ENCODE data around the gene CFD.

CFD gene

DNA sequence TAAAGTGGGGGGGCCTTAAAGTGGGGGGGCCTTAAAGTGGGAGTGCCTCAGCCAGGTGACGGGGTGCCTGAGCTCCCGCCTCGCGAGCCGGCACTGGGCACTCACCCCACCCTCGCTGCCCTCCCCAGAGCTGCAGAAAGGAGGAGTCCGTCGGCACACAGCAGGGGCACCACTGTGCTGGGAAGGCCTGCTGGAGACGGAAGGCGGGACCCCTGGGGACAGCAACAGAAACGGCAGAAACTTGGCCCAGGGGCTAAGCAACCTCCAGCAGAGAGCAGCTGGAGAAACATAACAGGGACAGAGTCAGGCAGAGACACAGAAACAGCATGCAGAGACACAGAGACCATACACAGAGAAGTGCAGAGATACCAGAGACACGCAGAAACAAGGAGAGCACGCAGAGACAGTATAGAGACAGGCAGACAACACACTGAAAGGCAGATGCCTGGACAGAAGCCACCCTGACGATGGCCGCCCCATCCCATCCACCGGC is 7.9 kb downstream of the CFD start:
- H3K4me2 ChIP-seq (ENCODE audit: low read length) = no peak overlapping the region
- no peaks in the 10 kb centered on the region for H3K9me2 ChIP-seq (replicated peaks; ENCODE audit: control insufficient read depth, low read length)
- H3K4me1 ChIP-seq (ENCODE audit: control insufficient read depth, low read length) = peaks cover 29% of the 10 kb centered on the region
- no peaks in the 10 kb centered on the region for H3K36me3 ChIP-seq (ENCODE audit: control insufficient read depth, low read length)
- no peaks in the 10 kb centered on the region for H3K9me3 ChIP-seq (ENCODE audit: control insufficient read depth, insufficient read depth, low read length)
- TF ChIP-seq, protein P1, sequence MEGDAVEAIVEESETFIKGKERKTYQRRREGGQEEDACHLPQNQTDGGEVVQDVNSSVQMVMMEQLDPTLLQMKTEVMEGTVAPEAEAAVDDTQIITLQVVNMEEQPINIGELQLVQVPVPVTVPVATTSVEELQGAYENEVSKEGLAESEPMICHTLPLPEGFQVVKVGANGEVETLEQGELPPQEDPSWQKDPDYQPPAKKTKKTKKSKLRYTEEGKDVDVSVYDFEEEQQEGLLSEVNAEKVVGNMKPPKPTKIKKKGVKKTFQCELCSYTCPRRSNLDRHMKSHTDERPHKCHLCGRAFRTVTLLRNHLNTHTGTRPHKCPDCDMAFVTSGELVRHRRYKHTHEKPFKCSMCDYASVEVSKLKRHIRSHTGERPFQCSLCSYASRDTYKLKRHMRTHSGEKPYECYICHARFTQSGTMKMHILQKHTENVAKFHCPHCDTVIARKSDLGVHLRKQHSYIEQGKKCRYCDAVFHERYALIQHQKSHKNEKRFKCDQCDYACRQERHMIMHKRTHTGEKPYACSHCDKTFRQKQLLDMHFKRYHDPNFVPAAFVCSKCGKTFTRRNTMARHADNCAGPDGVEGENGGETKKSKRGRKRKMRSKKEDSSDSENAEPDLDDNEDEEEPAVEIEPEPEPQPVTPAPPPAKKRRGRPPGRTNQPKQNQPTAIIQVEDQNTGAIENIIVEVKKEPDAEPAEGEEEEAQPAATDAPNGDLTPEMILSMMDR (IDR thresholded peaks at IDR 0.05; ENCODE audit: low read depth, low read length, poor library complexity, severe bottlenecking) = no peak
- no peak for TF ChIP-seq EZH2phosphoT487 (IDR thresholded peaks at IDR 0.05; ENCODE audit: borderline replicate concordance, low read length)
- H3K79me2 ChIP-seq (ENCODE audit: control insufficient read depth, low read length) = no peaks in the 10 kb centered on the region
- peaks cover 8% of the 10 kb centered on the region; the same call in 1 of the 2 replicates for H3F3A ChIP-seq (ENCODE audit: control insufficient read depth, insufficient read depth)
- H3K27ac ChIP-seq (ENCODE audit: low read depth, low read length) = no peak overlapping the region
- H3K4me3 ChIP-seq (ENCODE audit: low read length) = no peak overlapping the region
- H3K27me3 ChIP-seq (ENCODE audit: control insufficient read depth, low read length) = no peaks in the 10 kb centered on the region
- peaks cover 5% of the 10 kb centered on the region for H4K20me1 ChIP-seq (ENCODE audit: control insufficient read depth, insufficient read depth, low read depth, low read length)

DNA sequence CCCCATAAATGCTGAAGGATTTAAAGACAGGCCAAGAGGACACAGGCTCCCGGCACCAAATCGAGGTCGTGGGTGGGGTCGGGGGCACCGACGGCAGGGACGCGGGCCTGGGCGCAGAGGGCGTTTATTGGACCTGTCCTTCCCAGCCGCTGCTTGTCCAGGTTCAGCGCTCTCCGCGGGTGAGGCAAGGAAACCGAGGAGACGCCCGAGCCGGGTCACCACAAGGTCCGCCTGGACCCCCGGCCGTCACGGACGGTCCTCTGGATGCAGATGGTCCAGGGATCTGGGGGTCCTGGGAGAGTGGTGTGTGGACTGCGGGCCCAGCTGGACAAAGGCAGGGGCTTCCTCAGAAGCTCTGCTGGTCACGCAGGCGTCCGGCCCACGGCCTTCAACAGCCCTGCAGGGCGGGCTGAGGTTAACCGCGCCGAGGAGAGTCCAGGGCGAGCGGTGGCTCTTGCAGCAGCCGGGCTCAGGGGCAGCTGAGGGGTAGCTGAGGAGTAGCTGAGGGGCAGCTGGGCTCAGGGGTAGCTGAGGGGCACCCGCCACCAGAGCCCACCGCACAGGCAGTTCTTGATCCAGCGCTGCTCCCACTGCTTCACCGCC is 8.5 kb downstream of the CFD start:
- TF ChIP-seq, protein P1 (IDR thresholded peaks at IDR 0.05; ENCODE audit: low read depth, low read length, poor library complexity, severe bottlenecking) = no peak
- TF ChIP-seq EZH2phosphoT487 (IDR thresholded peaks at IDR 0.05; ENCODE audit: borderline replicate concordance, low read length) = no peak
- Histone ChIP-seq H3F3A (ENCODE audit: control insufficient read depth, insufficient read depth) (peaks cover 8% of the 10 kb centered on the region; the same call in 1 of the 2 replicates), H4K20me1 (ENCODE audit: control insufficient read depth, insufficient read depth, low read depth, low read length) (peaks cover 5% of the 10 kb centered on the region), H3K4me1 (ENCODE audit: control insufficient read depth, low read length) (peaks cover 26% of the 10 kb centered on the region), H3K4me3 (ENCODE audit: low read length) (no peak overlapping the region), H3K27me3 (ENCODE audit: control insufficient read depth, low read length) (no peaks in the 10 kb centered on the region), H3K27ac (ENCODE audit: low read depth, low read length) (no peak overlapping the region), H3K79me2 (ENCODE audit: control insufficient read depth, low read length) (no peaks in the 10 kb centered on the region), H3K4me2 (ENCODE audit: low read length) (no peak overlapping the region), H3K9me2 (replicated peaks; ENCODE audit: control insufficient read depth, low read length) (no peaks in the 10 kb centered on the region), H3K36me3 (ENCODE audit: control insufficient read depth, low read length) (no peaks in the 10 kb centered on the region), H3K9me3 (ENCODE audit: control insufficient read depth, insufficient read depth, low read length) (no peaks in the 10 kb centered on the region)

DNA sequence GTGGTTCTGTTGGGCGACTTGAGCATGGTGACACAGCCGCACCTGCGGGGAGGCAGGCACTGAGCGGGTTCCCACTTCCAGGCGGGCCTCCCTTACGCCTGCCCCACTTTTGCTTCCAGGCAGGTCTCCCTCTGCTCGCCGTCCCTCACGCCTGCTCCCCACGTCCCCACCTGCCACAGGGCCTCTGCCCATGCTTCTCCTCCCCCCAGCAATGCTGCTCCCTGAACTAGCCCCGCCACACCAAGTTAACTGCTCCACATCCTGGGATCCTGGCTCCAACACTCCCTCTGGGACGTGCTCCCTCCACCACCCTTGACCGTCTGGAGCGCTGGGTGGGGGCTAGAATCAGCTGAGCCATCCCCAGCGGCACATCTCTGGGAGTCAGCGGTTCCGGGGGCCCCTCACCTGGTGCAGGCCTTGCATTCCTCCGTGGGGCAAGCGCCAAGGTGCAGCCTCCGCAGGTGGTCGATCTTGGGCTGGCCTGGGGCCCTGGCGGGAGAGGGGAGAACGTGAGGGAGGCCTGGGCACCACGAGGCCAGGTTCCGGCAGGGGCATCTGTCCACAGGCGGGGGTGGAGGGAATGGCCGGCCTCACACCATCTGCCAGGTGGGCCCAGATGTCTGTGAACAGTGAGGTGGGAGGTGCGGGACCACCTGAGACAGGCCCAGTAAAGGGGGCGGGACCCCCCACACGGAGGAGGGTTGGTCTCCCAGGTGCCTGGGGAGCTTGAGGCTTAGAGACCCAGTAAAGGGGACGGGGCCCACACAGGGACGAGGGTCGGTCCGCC is 9.2 kb downstream of the CFD start:
- Histone ChIP-seq H3F3A (ENCODE audit: control insufficient read depth, insufficient read depth) (peaks cover 5% of the 10 kb centered on the region; the same call in 1 of the 2 replicates), H3K27ac (ENCODE audit: low read depth, low read length) (no peak overlapping the region), H3K79me2 (ENCODE audit: control insufficient read depth, low read length) (no peaks in the 10 kb centered on the region), H4K20me1 (ENCODE audit: control insufficient read depth, insufficient read depth, low read depth, low read length) (peaks cover 5% of the 10 kb centered on the region), H3K4me3 (ENCODE audit: low read length) (no peak overlapping the region), H3K4me1 (ENCODE audit: control insufficient read depth, low read length) (peaks cover 19% of the 10 kb centered on the region), H3K4me2 (ENCODE audit: low read length) (no peak overlapping the region), H3K27me3 (ENCODE audit: control insufficient read depth, low read length) (no peaks in the 10 kb centered on the region), H3K9me2 (replicated peaks; ENCODE audit: control insufficient read depth, low read length) (no peaks in the 10 kb centered on the region), H3K9me3 (ENCODE audit: control insufficient read depth, insufficient read depth, low read length) (no peaks in the 10 kb centered on the region), H3K36me3 (ENCODE audit: control insufficient read depth, low read length) (no peaks in the 10 kb centered on the region)
- TF ChIP-seq, protein P1 (IDR thresholded peaks at IDR 0.05; ENCODE audit: low read depth, low read length, poor library complexity, severe bottlenecking) = no peak
- no peak for TF ChIP-seq EZH2phosphoT487 (IDR thresholded peaks at IDR 0.05; ENCODE audit: borderline replicate concordance, low read length)
